ENCODE results near the gene COL23A1.

- TF ChIP-seq ZBTB49 (tag by site-specific recombination; IDR thresholded peaks at IDR 0.05; ENCODE audit: low read depth), result no peak
- TF ChIP-seq CTCF (tag by site-specific recombination; IDR thresholded peaks at IDR 0.05), result no peak
- no peak for TF ChIP-seq ZNF292 (tag by site-specific recombination; IDR thresholded peaks at IDR 0.05; ENCODE audit: borderline replicate concordance, low read depth)
- TF ChIP-seq HOXA7 (CRISPR knock-in tag; IDR thresholded peaks at IDR 0.05; ENCODE audit: borderline replicate concordance), result no peak
These were observed 124.8 kb downstream of the COL23A1 start for GRCh38 chr5:178465228-178465860.

All from HEK293 (cell line).